NT2/D1 (cell line): ENCODE results near the gene SOSTDC1.
A peak's percentile ranks its signal among the peaks of the same experiment; 100 is the strongest.

ENCODE experiments used
- DNase-seq: peaks from one replicate; pipeline ENCODE4 v3.0.0-alpha.2; 2011; ENCODE audit warnings: low read depth, low spot score
- H3K27me3 ChIP-seq: 2 replicates; pipeline ENCODE4 v1.6.0; 2011; ENCODE audit warnings: mild to moderate bottlenecking; ENCODE audit not compliant: insufficient read length, insufficient read depth
- H3K36me3 ChIP-seq: 2 replicates; pipeline ENCODE4 v1.6.1; 2011; ENCODE audit warnings: mild to moderate bottlenecking, low read length, mixed read lengths; ENCODE audit not compliant: insufficient read depth, insufficient read length
- H3K4me1 ChIP-seq: 2 replicates; pipeline ENCODE4 v1.5.1; 2011; ENCODE audit not compliant: insufficient read depth, insufficient read length
- H3K4me3 ChIP-seq: 2 replicates; pipeline ENCODE4 v1.5.1; 2011; ENCODE audit warnings: low read depth; ENCODE audit not compliant: insufficient read length
- H3K9ac ChIP-seq: 2 replicates; pipeline ENCODE4 v1.6.0; 2011; ENCODE audit warnings: low read depth; ENCODE audit not compliant: insufficient read length
- H3K9me3 ChIP-seq: 2 replicates; pipeline ENCODE4 v1.5.1; 2011; ENCODE audit warnings: mild to moderate bottlenecking, low read length; ENCODE audit not compliant: insufficient read depth
- SUZ12 ChIP-seq: IDR thresholded peaks from 2 replicates; pipeline ENCODE4 v1.6.1; 2011; ENCODE audit not compliant: insufficient read length, insufficient read depth; ENCODE audit errors: extremely low read depth
- YY1 ChIP-seq: IDR thresholded peaks from 2 replicates; pipeline ENCODE4 v1.6.1; 2011; ENCODE audit not compliant: insufficient read length, insufficient read depth
- ZNF274 ChIP-seq: IDR thresholded peaks from 2 replicates; pipeline ENCODE4 v1.6.1; 2011; ENCODE audit warnings: mild to moderate bottlenecking, low read depth, low read length

SOSTDC1 gene

DNA sequence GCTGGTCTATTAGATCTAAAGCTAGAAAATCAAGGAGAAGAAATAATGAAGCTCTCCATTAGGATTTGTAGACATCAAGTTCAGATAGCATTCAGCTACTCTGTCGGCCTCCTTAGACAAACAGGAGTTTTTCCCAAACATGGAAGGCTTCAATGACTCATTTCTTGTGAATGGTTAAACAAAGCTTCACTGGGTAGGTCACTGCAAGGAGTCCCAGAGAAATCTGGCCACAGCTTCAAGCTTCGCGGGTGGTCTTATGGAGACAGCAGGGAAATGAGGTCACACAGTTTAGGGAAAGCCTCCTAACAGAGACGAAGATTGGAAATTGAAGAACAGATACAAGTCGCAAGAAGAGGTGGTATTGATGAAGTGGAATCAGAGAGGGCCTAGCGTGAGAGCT is 38.5 kb upstream of the SOSTDC1 start:
- Histone ChIP-seq H3K4me3 (no peak overlapping the region), H3K4me1 (no peaks in the 10 kb centered on the region), H3K9ac (no peak overlapping the region), H3K36me3 (no peaks in the 10 kb centered on the region), H3K9me3 (peaks cover 10% of the 10 kb centered on the region; the same call in 1 of the 2 replicates), H3K27me3 (no peaks in the 10 kb centered on the region)
- TF ChIP-seq YY1 (no peak), SUZ12 (no peak), ZNF274 (no peak)
- DNase-seq, result peak; percentile 58

DNA sequence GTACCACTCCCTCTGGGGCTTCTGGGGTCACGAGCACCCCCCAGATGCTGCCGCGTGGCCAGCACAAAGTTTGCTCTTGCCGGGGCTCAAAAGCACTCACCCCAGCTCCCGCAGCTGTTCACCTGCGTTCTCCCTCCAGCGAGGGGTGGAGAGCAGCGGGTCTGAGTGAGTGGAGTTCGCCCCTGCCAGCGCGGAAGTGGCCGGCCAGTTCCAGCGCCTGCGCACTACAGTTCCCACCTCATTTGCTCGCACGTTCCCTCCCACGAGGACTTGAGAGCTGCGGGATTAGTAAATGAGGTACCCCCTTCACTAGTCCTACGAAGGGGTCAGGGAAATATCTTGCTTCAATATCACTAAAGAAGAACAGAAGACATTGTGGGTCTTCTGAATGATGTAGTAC is 36.8 kb upstream of the SOSTDC1 start:
- Histone ChIP-seq H3K9ac (no peak overlapping the region), H3K4me1 (no peaks in the 10 kb centered on the region), H3K27me3 (no peaks in the 10 kb centered on the region), H3K4me3 (no peak overlapping the region), H3K36me3 (no peaks in the 10 kb centered on the region), H3K9me3 (peaks cover 10% of the 10 kb centered on the region; the same call in 1 of the 2 replicates)
- TF ChIP-seq ZNF274 (no peak), SUZ12 (no peak), YY1 (no peak)
- no peak for DNase-seq

DNA sequence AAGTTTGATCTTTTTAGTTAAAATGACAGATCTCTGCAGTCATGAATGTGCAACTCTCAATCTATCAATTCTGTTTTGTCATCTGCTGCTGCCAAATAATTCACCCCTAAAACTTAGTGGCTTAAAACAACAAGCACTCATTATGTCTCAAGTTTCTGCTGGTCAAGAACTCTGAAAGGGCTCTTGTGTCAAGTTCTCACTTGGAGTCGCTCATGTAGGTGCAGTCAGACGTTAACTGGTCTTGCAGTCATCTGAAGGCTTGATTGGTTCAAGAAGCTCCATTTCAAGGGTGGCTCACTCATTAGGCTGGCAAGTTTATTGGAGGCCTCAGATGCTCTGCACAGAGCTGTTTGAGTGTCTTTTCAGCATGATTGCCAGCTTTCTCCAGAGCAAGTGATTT is 32.6 kb upstream of the SOSTDC1 start:
- no peak overlapping the region for H3K4me3 ChIP-seq
- no peaks in the 10 kb centered on the region for H3K36me3 ChIP-seq
- H3K4me1 ChIP-seq, result no peaks in the 10 kb centered on the region
- H3K9me3 ChIP-seq, result peaks cover 10% of the 10 kb centered on the region; the same call in 1 of the 2 replicates
- TF ChIP-seq YY1 (no peak), SUZ12 (no peak), ZNF274 (no peak)
- no peak for DNase-seq
- no peak overlapping the region for H3K9ac ChIP-seq
- H3K27me3 ChIP-seq, result no peaks in the 10 kb centered on the region

DNA sequence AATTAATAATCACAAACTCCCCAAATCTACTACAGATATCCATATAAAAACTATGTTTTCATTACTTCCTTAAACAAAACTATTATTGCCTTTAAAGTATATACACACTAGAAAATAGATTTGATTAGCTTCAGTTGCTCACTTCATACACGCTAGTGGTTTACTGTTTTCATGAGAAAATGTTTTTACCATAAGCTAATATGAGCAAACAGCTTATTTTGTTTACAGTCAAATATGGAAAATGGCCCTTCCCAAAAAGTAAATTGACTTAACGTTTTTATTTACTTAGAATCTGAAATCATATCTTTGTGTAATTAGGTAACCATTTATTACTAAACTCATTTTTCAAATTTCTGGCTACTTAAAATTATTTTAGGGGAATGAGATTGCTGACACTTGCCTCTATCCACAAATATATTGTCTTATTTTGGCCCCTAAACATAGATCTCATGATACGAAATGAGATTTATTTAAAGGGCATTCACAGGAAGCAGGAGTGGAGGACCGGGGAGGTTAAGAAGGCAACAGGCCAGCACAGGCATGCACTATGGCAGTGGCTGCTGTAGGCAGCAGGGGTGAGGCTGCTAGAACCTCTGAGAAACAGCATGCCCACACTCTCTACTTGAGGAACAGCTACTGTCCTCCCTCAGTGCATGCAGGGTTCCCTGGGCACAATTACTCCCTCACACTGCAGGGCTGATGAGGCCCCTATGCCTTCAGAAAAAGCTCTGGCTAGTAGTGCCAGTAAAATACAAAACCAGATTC is 29.6 kb upstream of the SOSTDC1 start:
- Histone ChIP-seq H3K27me3 (no peaks in the 10 kb centered on the region), H3K9me3 (no peaks in the 10 kb centered on the region), H3K4me3 (no peak overlapping the region), H3K9ac (no peak overlapping the region), H3K4me1 (no peaks in the 10 kb centered on the region), H3K36me3 (no peaks in the 10 kb centered on the region)
- no peak for TF ChIP-seq SUZ12
- TF ChIP-seq YY1, result no peak
- TF ChIP-seq ZNF274, result no peak
- DNase-seq, result no peak

DNA sequence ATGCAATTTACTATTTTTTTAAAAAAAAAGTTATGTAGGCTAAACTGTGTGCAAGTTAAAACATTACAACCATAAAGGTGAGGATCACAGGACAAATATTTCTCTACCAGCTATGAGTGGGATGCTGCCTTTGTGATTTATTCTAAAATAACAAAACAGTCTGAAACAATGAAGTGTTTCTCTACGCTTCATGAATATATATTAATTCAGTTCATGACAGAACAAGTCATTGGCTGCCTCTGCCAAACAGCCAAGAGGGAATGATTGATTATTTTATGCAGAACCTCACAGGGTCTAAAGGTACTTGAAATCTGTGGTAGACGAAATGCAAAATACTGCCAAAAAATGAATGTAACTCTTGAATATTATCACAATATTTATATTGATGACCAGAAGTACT is 29.0 kb upstream of the SOSTDC1 start:
- TF ChIP-seq SUZ12, result no peak
- TF ChIP-seq YY1, result no peak
- TF ChIP-seq ZNF274, result no peak
- Histone ChIP-seq H3K4me1 (no peaks in the 10 kb centered on the region), H3K27me3 (no peaks in the 10 kb centered on the region), H3K9me3 (no peaks in the 10 kb centered on the region), H3K4me3 (no peak overlapping the region), H3K36me3 (no peaks in the 10 kb centered on the region), H3K9ac (no peak overlapping the region)
- DNase-seq, result no peak

DNA sequence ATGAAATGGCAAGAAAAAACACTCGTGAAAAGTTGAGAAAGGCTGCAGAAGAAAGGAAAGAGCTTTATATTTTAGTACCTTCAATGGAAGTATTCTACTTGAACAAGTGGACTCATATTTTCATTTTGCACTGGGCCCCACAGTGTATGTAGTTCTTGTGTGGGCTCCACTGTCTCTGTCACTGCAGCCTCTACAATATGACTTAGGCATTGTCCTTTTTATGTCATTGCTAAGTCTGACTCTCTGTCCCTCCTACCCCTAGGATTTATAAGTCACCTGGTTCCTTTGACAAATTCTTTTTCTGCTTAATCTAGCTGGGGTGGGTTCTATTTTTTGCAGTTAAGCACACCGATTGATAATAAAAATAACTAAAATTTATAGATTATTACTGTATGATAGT is 27.7 kb upstream of the SOSTDC1 start:
- TF ChIP-seq SUZ12, result no peak
- TF ChIP-seq YY1, result no peak
- no peak for TF ChIP-seq ZNF274
- no peak overlapping the region for H3K4me3 ChIP-seq
- H3K4me1 ChIP-seq, result no peaks in the 10 kb centered on the region
- no peaks in the 10 kb centered on the region for H3K27me3 ChIP-seq
- no peaks in the 10 kb centered on the region for H3K36me3 ChIP-seq
- H3K9me3 ChIP-seq, result no peaks in the 10 kb centered on the region
- no peak for DNase-seq
- H3K9ac ChIP-seq, result no peak overlapping the region

DNA sequence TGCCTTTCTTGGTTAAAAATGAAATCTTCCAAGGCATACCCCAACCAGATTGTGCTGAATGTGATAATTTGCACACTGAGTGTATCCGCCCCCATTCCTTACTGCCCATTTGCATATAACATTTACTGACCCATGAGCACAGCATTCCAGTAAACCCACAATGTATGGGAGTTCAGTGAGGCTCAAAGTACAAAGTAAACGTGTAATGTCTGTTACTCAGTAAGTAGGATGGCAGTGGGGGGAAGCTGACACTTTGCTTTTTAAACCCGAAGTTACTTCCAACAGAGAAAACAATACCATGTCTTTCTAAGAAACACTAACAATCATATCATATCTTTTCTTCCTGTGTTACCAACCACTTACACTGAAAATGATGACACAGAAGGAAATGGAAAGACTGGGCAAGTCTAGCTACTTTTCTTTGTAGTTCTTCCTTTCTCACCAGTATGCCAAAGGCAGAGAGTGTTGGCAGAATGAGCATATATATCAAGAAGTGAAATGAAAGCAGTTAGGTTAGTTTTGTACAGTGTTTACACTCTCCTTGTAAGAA is 27.1 kb upstream of the SOSTDC1 start:
- Histone ChIP-seq H3K4me1 (no peaks in the 10 kb centered on the region), H3K36me3 (no peaks in the 10 kb centered on the region), H3K4me3 (no peak overlapping the region), H3K9me3 (no peaks in the 10 kb centered on the region), H3K9ac (no peak overlapping the region), H3K27me3 (no peaks in the 10 kb centered on the region)
- TF ChIP-seq YY1 (no peak), ZNF274 (no peak), SUZ12 (no peak)
- DNase-seq, result no peak

DNA sequence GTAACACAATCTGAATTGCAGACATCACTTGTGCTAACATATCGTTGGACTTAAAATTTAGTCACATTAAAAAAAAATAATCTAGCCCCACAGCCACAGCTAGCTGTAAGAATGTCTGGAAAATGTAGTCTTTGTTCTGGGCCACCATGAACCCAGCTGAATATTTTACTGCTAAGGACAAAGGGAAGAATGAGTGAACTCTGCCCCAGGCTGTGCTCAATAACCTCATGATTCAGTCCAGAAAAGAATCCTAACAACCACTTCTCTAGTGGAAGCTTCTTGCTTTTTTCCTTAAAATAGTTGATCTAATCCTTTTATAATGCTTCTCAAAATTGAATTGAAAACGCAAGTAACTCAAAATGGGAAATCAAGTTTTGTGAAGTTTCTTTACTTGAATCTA is 25.6 kb upstream of the SOSTDC1 start:
- Histone ChIP-seq H3K9ac (no peak overlapping the region), H3K27me3 (no peaks in the 10 kb centered on the region), H3K4me3 (no peak overlapping the region), H3K36me3 (no peaks in the 10 kb centered on the region), H3K9me3 (no peaks in the 10 kb centered on the region), H3K4me1 (no peaks in the 10 kb centered on the region)
- TF ChIP-seq YY1 (no peak), SUZ12 (no peak), ZNF274 (no peak)
- DNase-seq, result no peak
